GM18526 (cell line): ENCODE data around the gene CTNND1.

Source experiments
- POLR2A ChIP-seq: IDR thresholded peaks from 3 replicates; pipeline ENCODE4 v1.6.1; 2011; ENCODE audit not compliant: insufficient read length; ENCODE audit errors: extremely low read depth

The CTNND1 gene

GRCh38 chr11:57751176-57751575 is 10.4 kb upstream of the CTNND1 start:
- TF ChIP-seq POLR2A: no peak

GRCh38 chr11:57751676-57752253 is 9.8 kb upstream of the CTNND1 start, which contains the start of gene BTBD18:
Gene BTBD18, minus strand, starts transcription at chr11:57751819. Its CDS starts 631 bp downstream, at chr11:57751188.
- TF ChIP-seq POLR2A: no peak

DNA sequence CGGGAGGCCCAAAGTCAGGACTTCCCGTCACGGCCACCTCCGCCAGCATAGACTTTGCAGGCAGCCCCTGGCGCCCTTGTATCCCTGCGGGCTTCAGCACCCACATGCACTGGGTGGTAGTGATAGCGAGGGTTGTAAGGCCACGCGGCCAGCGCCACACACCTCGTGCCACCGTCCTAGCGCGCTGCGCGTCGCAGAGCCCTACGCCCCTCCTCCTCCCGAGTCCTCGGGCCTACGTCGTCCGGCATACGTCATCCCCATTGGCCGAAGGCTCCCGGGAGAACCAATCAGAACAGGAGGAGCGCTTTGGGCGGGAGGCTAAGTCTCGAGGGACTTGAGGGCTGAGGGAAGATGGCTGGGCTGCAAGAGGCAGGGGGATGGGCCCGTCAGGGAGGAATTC is 8.6 kb upstream of the CTNND1 start:
- TF ChIP-seq POLR2A: no peak

GRCh38 chr11:57758174-57758573 is 3.4 kb upstream of the CTNND1 start:
- TF ChIP-seq POLR2A: no peak

DNA sequence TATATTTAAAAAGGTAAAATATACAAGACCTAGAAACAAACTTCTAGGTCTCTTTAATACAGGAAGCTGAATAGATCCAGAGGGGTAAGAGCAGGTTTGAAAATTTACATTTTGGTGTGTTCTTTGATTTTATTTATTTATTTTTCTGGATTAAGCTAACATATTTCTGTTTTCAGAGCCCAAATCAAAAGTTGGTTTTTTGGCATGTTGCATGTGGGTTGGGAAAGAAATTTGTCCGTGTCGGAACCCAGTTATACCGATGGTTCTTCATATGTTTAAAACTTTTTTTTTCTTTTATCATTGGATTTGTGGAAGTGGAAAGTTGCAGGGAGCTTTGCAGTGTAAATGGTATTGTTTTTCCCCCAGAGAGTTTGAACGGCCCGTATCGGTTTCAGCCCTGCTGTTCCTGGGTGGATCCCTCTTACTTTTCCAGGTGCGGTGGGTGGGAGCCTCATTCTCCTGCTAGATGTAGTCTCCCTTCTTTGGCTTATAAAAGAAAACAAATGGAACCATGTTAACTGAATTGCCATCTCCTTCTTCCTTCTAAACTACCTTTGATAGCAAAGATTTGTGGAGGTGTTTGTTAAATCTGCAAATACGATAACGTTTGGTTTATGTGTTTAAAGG is 746 bp downstream of the CTNND1 start:
- TF ChIP-seq POLR2A: no peak

DNA sequence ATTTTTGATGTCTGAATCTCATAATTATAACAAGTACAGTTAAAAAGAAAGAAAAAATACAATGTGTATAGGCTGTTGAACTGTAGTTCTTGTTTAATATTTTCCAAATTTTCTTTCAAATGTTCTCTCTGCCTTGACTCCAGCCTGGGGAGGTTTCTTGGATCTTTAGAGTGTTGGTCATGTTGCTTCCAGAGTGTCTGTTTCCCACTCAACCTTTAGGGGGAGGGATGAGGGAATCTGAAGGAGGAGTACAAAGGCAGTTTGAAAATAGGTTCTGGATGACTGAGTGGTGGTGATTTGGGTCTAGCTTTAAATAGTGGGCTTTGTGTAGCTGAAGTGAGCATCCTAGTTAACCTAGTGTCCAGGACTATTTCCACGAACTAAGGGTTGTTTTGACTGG is 2.0 kb downstream of the CTNND1 start:
- TF ChIP-seq POLR2A: no peak

DNA sequence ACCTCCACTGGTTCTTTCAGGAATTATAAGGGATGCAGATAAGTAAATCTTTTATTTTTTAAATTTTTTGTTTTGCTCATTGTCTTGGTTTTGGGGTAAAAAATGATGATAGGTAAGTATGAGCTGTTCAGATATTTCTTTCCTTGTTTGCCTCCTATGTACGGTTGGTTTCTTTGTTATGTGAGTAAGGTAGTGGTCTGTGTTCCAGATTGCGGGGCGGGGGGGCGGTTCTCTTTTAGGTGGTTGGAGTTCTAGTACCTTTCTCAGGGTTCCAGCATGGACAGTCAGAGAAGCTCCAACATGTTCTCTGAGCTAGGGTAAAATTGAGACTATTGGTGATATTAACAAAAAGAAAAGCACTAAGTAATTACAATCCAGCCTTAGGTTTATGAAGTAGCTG is 2.4 kb downstream of the CTNND1 start:
- TF ChIP-seq POLR2A: no peak

DNA sequence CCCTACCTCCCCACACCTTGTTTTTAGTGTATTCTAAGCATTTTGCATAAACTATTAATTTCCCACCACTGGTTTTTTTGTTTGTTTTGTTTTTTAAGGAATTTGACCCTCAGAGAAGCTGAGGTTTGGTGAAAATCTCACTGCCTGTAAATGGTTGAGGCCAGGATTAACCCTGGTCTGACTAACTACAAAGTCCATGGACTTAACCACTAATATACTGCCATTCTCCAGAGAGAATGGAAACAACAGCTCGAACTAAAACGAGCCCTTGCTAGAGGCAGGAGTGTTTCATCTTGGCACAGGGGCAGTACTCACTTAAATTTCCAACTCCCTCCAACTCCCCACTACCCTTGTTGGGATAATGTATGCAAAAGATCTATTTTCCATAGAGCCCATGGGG is 3.0 kb downstream of the CTNND1 start:
- no peak for TF ChIP-seq POLR2A

GRCh38 chr11:57764972-57765371 is 3.4 kb downstream of the CTNND1 start:
- no peak for TF ChIP-seq POLR2A

GRCh38 chr11:57770793-57771192 is 9.2 kb downstream of the CTNND1 start:
- TF ChIP-seq POLR2A: no peak

DNA sequence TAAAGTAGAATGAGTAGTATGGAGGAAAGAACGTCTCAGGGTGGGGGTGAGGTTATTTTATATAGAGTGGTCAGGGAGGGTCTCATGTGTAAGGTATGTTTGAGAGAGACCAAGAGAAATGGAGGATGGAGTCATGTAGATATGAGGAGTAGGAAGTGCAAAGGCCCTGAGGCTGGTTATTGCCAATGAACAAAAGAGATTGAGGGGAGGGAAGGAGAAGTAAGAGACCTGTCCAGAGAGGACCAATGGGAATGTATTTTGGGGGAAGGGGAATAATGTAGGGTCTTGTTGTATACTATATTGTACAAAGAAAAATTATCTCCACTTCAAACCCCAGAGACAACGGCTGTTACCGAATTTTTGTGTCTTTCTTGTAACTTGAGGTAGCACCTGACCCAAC is 9.8 kb downstream of the CTNND1 start:
- no peak for TF ChIP-seq POLR2A

GRCh38 chr11:57772562-57772961 is 11.0 kb downstream of the CTNND1 start:
- TF ChIP-seq POLR2A: no peak

GRCh38 chr11:57773026-57773598 is 11.5 kb downstream of the CTNND1 start:
- no peak for TF ChIP-seq POLR2A

DNA sequence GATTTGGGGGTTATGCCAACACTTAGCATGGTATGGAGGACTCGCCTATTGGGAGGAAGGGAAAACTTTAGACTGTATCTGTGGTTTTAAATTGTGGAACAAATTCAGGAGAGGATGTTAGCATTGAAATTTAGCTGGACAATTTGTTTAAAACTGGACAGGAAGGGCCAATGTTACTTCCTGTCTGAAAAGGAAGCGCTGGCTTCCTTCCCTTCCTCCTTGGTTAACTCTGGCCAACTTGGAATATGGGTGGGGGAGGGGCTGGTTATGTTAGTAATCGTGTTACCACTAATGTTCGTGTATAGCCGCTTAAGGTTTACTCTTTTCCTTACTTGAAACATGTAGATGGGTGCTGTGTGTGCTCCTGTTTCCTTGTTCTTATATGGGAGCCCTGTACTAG is 13.9 kb downstream of the CTNND1 start:
- TF ChIP-seq POLR2A: no peak

- TF ChIP-seq POLR2A: no peak
Observed at GRCh38 chr11:57776031-57776521, 14.5 kb downstream of the CTNND1 start.

DNA sequence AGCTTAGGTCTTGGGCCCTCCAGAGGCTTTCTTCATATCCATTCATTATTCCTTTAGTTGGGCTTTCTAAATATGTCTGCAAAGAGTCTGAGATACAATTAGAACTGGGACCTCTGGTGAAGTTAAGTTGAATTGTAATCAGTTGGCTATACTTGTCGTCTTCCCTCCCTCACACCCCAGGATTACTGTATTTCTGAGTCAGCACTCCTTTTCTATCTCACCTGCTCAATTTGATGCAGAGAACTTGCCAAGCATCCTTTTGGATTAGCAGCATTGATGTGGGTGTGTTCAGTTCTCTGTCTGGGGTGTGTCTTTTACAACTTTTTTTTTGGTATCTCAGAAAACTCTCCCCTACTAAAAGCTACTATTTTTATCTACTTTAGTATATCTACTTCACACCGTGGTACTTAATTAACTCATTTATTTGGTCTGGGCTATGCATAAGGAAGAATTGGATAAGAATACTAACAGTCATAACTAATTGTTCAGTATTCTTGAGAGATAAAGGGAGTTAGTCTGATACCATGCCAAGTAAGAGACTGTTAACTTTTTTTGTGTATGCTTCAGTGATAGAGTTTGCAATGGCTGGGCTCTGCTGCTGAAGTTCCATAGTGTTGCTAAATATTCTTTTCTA is 15.1 kb downstream of the CTNND1 start:
- no peak for TF ChIP-seq POLR2A

DNA sequence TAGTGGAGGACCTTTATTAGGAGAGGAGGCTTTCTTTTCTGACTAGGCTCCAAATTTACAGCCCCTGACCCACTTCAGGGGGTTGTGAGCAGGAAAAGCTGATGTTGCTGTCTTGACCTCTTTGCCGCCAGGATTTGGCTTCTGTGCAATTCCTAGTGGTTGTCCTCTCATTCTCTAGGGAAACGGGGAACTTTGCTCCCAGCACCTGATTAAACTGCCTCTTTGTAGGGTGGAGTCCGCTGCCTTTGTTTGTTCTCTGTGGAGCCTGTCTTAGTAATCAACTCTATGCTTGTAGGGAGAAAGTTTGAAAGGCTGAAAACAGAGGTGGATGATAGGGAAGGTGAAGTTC is 16.3 kb downstream of the CTNND1 start:
- TF ChIP-seq POLR2A: no peak
